WTC11 (cell line): Measurements from ENCODE around the gene CXCL14. TPM values are rescaled to one million over a fixed set of nuclear protein-coding genes. Genes with fewer than 3 reads are reported as not detected.

Experiments used
- ATF1 ChIP-seq: sonication (generic); formaldehyde crosslinking; IDR thresholded peaks from 2 replicates; pipeline ENCODE4 v1.8.1; 2023; ENCODE audit warnings: mild to moderate bottlenecking, moderate library complexity, missing genetic modification reagents
- ATF2 ChIP-seq: sonication (generic); formaldehyde crosslinking; IDR thresholded peaks from 2 replicates; pipeline ENCODE4 v1.8.1; 2022; ENCODE audit warnings: low read depth, missing genetic modification reagents, borderline replicate concordance
- ATF6 ChIP-seq: sonication (generic); formaldehyde crosslinking; IDR thresholded peaks from 2 replicates; pipeline ENCODE4 v1.8.1; 2023; ENCODE audit warnings: mild to moderate bottlenecking, missing genetic modification reagents
- CDX4 ChIP-seq: fragments of 250-450 bp; sonication (Bioruptor Pico); IDR thresholded peaks from 2 replicates; pipeline ENCODE4 v1.9.0; 2021; ENCODE audit warnings: moderate library complexity, mild to moderate bottlenecking, inconsistent platforms, borderline replicate concordance
- E2F1 ChIP-seq: sonication (generic); formaldehyde crosslinking; IDR thresholded peaks from 2 replicates; pipeline ENCODE4 v1.8.0; 2022; ENCODE audit warnings: mild to moderate bottlenecking, missing genetic modification reagents
- ESRRA ChIP-seq: sonication (generic); formaldehyde crosslinking; IDR thresholded peaks from 2 replicates; pipeline ENCODE4 v1.8.1; 2022; ENCODE audit warnings: mild to moderate bottlenecking, missing genetic modification reagents, borderline replicate concordance
- ETV6 ChIP-seq: sonication (generic); formaldehyde crosslinking; IDR thresholded peaks from 2 replicates; pipeline ENCODE4 v1.8.1; 2022; ENCODE audit warnings: mild to moderate bottlenecking, missing genetic modification reagents
- FOXK1 ChIP-seq: sonication (generic); formaldehyde crosslinking; IDR thresholded peaks from 2 replicates; pipeline ENCODE4 v1.8.0; 2022; ENCODE audit warnings: mild to moderate bottlenecking, moderate library complexity, missing genetic modification reagents
- HMGA2 ChIP-seq: fragments of 250-450 bp; sonication (Bioruptor Pico); IDR thresholded peaks from 2 replicates; pipeline ENCODE4 v1.4.0; 2021; ENCODE audit warnings: mild to moderate bottlenecking, moderate library complexity
- HMGXB4 ChIP-seq: sonication (generic); formaldehyde crosslinking; IDR thresholded peaks from 2 replicates; pipeline ENCODE4 v1.8.1; 2023; ENCODE audit warnings: mild to moderate bottlenecking, moderate library complexity, missing genetic modification reagents
- IRF1 ChIP-seq: sonication (generic); formaldehyde crosslinking; IDR thresholded peaks from 2 replicates; pipeline ENCODE4 v1.8.0; 2023; ENCODE audit warnings: missing genetic modification reagents
- JUN ChIP-seq: sonication (generic); formaldehyde crosslinking; IDR thresholded peaks from 2 replicates; pipeline ENCODE4 v1.8.0; 2023; ENCODE audit warnings: mild to moderate bottlenecking, missing genetic modification reagents
- MLX ChIP-seq: sonication (generic); formaldehyde crosslinking; IDR thresholded peaks from 2 replicates; pipeline ENCODE4 v1.8.1; 2023; ENCODE audit warnings: mild to moderate bottlenecking, missing genetic modification reagents, moderate library complexity
- MYBL2 ChIP-seq: sonication (generic); formaldehyde crosslinking; IDR thresholded peaks from 2 replicates; pipeline ENCODE4 v1.8.1; 2023; ENCODE audit warnings: mild to moderate bottlenecking, moderate library complexity, missing genetic modification reagents
- NFATC4 ChIP-seq: fragments of 250-450 bp; sonication (Bioruptor Pico); IDR thresholded peaks from 2 replicates; pipeline ENCODE4 v1.9.0; 2021; ENCODE audit warnings: mild to moderate bottlenecking
- NR2C2 ChIP-seq: sonication (generic); formaldehyde crosslinking; IDR thresholded peaks from 2 replicates; pipeline ENCODE4 v1.8.0; 2022; ENCODE audit warnings: mild to moderate bottlenecking, missing genetic modification reagents
- PRRX2 ChIP-seq: fragments of 250-450 bp; sonication (Bioruptor Pico); IDR thresholded peaks from 2 replicates; pipeline ENCODE4 v1.8.0; 2021; ENCODE audit warnings: mild to moderate bottlenecking
- RORB ChIP-seq: fragments of 250-450 bp; sonication (Bioruptor Pico); IDR thresholded peaks from 2 replicates; pipeline ENCODE4 v1.9.0; 2021; ENCODE audit warnings: mild to moderate bottlenecking
- SMAD3 ChIP-seq: sonication (generic); formaldehyde crosslinking; IDR thresholded peaks from 2 replicates; pipeline ENCODE4 v1.8.0; 2022; ENCODE audit warnings: missing genetic modification reagents, mild to moderate bottlenecking, borderline replicate concordance
- SP1 ChIP-seq: sonication (generic); formaldehyde crosslinking; conservative IDR thresholded peaks from 2 replicates; pipeline ENCODE4 v1.8.1; 2022; ENCODE audit warnings: missing genetic modification reagents
- TCF7 ChIP-seq: sonication (generic); formaldehyde crosslinking; IDR thresholded peaks from 2 replicates; pipeline ENCODE4 v1.8.0; 2022; ENCODE audit warnings: mild to moderate bottlenecking, low read depth, missing genetic modification reagents, moderate library complexity
- ZNF263 ChIP-seq: sonication (generic); formaldehyde crosslinking; IDR thresholded peaks from 2 replicates; pipeline ENCODE4 v1.8.1; 2022; ENCODE audit warnings: low read depth, mild to moderate bottlenecking, moderate library complexity, missing genetic modification reagents
- ZNF317 ChIP-seq: sonication (generic); formaldehyde crosslinking; IDR thresholded peaks from 2 replicates; pipeline ENCODE4 v1.8.1; 2023; ENCODE audit warnings: low read depth, mild to moderate bottlenecking, moderate library complexity, missing genetic modification reagents, borderline replicate concordance
- ZNF532 ChIP-seq: fragments of 250-450 bp; sonication (Bioruptor Pico); IDR thresholded peaks from 2 replicates; pipeline ENCODE4 v1.9.0; 2021; ENCODE audit warnings: mild to moderate bottlenecking, borderline replicate concordance
- total RNA-seq: library from RNA; stranded (reverse); gene quantifications from 3 replicates; pipeline ENCODE4 v1.2.3, GENCODE V29; 2021

The CXCL14 gene
- total RNA-seq, 1 experiment from 2014 or later = 0.87 TPM

- no peak for TF ChIP-seq ZNF532 (CRISPR knock-in tag)
- TF ChIP-seq MYBL2 (CRISPR knock-in tag) = peak; percentile 88; the same call in 1 of the 2 replicates
- peak; percentile 68; the same call in 1 of the 2 replicates for TF ChIP-seq ETV6 (CRISPR knock-in tag)
- TF ChIP-seq NR2C2 = no peak
- TF ChIP-seq ZNF263 (CRISPR knock-in tag) = no peak
- TF ChIP-seq ATF1 (CRISPR knock-in tag) = no peak
- 0 out of 2 replicates have a peak, but pooled peaks have one; percentile 61 for TF ChIP-seq ATF2 (CRISPR knock-in tag)
- no peak for TF ChIP-seq JUN
- peak; percentile 45; the same call in 1 of the 2 replicates for TF ChIP-seq SP1 (CRISPR knock-in tag)
- no peak for TF ChIP-seq PRRX2 (CRISPR knock-in tag)
- peak; percentile 64; the same call in 1 of the 2 replicates for TF ChIP-seq E2F1 (CRISPR knock-in tag)
- TF ChIP-seq CDX4 (CRISPR knock-in tag) = no peak
- TF ChIP-seq HMGA2 (CRISPR knock-in tag) = no peak
- no peak for TF ChIP-seq NFATC4 (CRISPR knock-in tag)
- peak; percentile 59; the same call in 1 of the 2 replicates for TF ChIP-seq SMAD3 (CRISPR knock-in tag)
- 0 out of 2 replicates have a peak, but pooled peaks have one; percentile 28 for TF ChIP-seq ZNF317 (CRISPR knock-in tag)
- no peak for TF ChIP-seq HMGXB4 (CRISPR knock-in tag)
- TF ChIP-seq IRF1 (CRISPR knock-in tag) = peak; percentile 32; the same call in 1 of the 2 replicates
- TF ChIP-seq ESRRA (CRISPR knock-in tag) = peak; percentile 61
- no peak for TF ChIP-seq MLX (CRISPR knock-in tag)
- peak; percentile 36; the same call in 1 of the 2 replicates for TF ChIP-seq FOXK1
- TF ChIP-seq RORB = no peak
- peak; percentile 86; the same call in 1 of the 2 replicates for TF ChIP-seq TCF7 (CRISPR knock-in tag)
- TF ChIP-seq ATF6 (CRISPR knock-in tag) = no peak
Measured at GRCh38 chr5:135535820-135536801, 42.7 kb downstream of the CXCL14 start, which contains the start of gene NEUROG1 (continued).
